ENCODE data around the gene SKAP1. TPM values are rescaled to one million over a fixed set of nuclear protein-coding genes. Genes with fewer than 3 reads are reported as not detected.

Gene SKAP1
- total and polyA plus RNA-seq, 2 of the 13 experiments (the other 11 are each of a cell fraction or from before 2014, with no cell fraction given): 0.21 TPM; not detected in 1

GRCh38 chr17:48101012-48101720 is 328.8 kb downstream of the SKAP1 start, which contains the start of gene CBX1 (continued):
- TF ChIP-seq PTBP1 (IDR thresholded peaks at IDR 0.05; ENCODE audit: low read depth, low read length, poor library complexity, severe bottlenecking): peak; percentile 22
- 0 out of 2 replicates have a peak, but pooled peaks have one; percentile 45 for TF ChIP-seq ELK4 (CRISPR knock-in tag; IDR thresholded peaks at IDR 0.05; ENCODE audit: borderline replicate concordance)
- TF ChIP-seq ZNF407 (CRISPR knock-in tag; IDR thresholded peaks at IDR 0.05; ENCODE audit: not compliant biosample characterization): peak; percentile 87
- TF ChIP-seq ZFP91 (CRISPR knock-in tag; IDR thresholded peaks at IDR 0.05; ENCODE audit: borderline replicate concordance): peak; percentile 95
- peak; percentile 58; the same call in 1 of the 2 replicates for TF ChIP-seq BRD4 (CRISPR knock-in tag; IDR thresholded peaks at IDR 0.05)
- 0 out of 2 replicates have a peak, but pooled peaks have one; percentile 37 for TF ChIP-seq ZNF629 (CRISPR knock-in tag; conservative IDR thresholded peaks at IDR 0.05)
- TF ChIP-seq ARID4A (CRISPR knock-in tag; IDR thresholded peaks at IDR 0.05; ENCODE audit: borderline replicate concordance): peak; percentile 96
- peak; percentile 98 for TF ChIP-seq ZNF598 (CRISPR knock-in tag; IDR thresholded peaks at IDR 0.05; ENCODE audit: borderline replicate concordance)
- TF ChIP-seq HNRNPUL1 (IDR thresholded peaks at IDR 0.05; ENCODE audit: low read depth, low read length): peak; percentile 61; the same call in 1 of the 2 replicates
- peak; percentile 99; the same call in 1 of the 2 replicates for TF ChIP-seq ZNF543 (CRISPR knock-in tag; IDR thresholded peaks at IDR 0.05)

Measured in HepG2 (cell line).